Fibroblast of mammary gland (primary cell): ENCODE measurements around the gene LSM11.

Experiments used
- DNase-seq: peaks from one replicate; pipeline ENCODE4 v3.0.0-alpha.2; 2010; ENCODE audit warnings: low read depth
- H3K4me3 ChIP-seq: 2 replicates; pipeline ENCODE4 v1.5.1; 2011; ENCODE audit warnings: low read depth, mild to moderate bottlenecking, low read length, moderate library complexity; ENCODE audit not compliant: control insufficient read depth
- CTCF ChIP-seq: conservative IDR thresholded peaks from 2 replicates; pipeline ENCODE4 v1.5.1; 2011; ENCODE audit warnings: low read depth, low read length, inconsistent platforms; ENCODE audit not compliant: control insufficient read depth, insufficient read depth

The LSM11 gene

GRCh38 chr5:157747766-157748700, 4.5 kb downstream of the LSM11 start:
- no peak for TF ChIP-seq CTCF
- DNase-seq = peak; percentile 24
- no peak overlapping the region for H3K4me3 ChIP-seq

GRCh38 chr5:157748760-157749461, 5.4 kb downstream of the LSM11 start:
- peak; percentile 20 for TF ChIP-seq CTCF
- no peak overlapping the region for H3K4me3 ChIP-seq
- peak; percentile 92 for DNase-seq

GRCh38 chr5:157749462-157749799, 5.9 kb downstream of the LSM11 start:
- H3K4me3 ChIP-seq = no peak overlapping the region
- TF ChIP-seq CTCF = no peak
- DNase-seq = no peak

- peak; percentile 70 for DNase-seq
- no peak overlapping the region for H3K4me3 ChIP-seq
- no peak for TF ChIP-seq CTCF
Observed at GRCh38 chr5:157750320-157750719, 6.8 kb downstream of the LSM11 start.

- no peak overlapping the region for H3K4me3 ChIP-seq
- no peak for TF ChIP-seq CTCF
- DNase-seq = no peak
Observed at GRCh38 chr5:157756122-157756521, 12.6 kb downstream of the LSM11 start.

- no peak overlapping the region for H3K4me3 ChIP-seq
- no peak for DNase-seq
- no peak for TF ChIP-seq CTCF
Observed at GRCh38 chr5:157758706-157759105, 15.2 kb downstream of the LSM11 start.
